NK-92 treated with Interleukin-12 subunit alpha and Interleukin-12 subunit beta, amount 100 ng/mL, for 24 hours (cell line): ENCODE results near the gene ZFYVE28.

Experiments
- DNase-seq: peaks from one replicate; lab custom pipeline; 2025; lab: John Stamatoyannopoulos, UW

Gene ZFYVE28

GRCh38 chr4:2352171-2352570 lies 66.3 kb downstream of the ZFYVE28 start:
- DNase-seq = no peak

- no peak for DNase-seq
Observed at GRCh38 chr4:2350982-2351381, 67.5 kb downstream of the ZFYVE28 start.

- DNase-seq = no peak
Observed at GRCh38 chr4:2348786-2349185, 69.7 kb downstream of the ZFYVE28 start.

- no peak for DNase-seq
Observed at GRCh38 chr4:2347190-2347589, 71.3 kb downstream of the ZFYVE28 start.

- DNase-seq = no peak
Observed at GRCh38 chr4:2343476-2343875, 75.0 kb downstream of the ZFYVE28 start.

GRCh38 chr4:2341911-2342652 lies 76.4 kb downstream of the ZFYVE28 start:
- no peak for DNase-seq

GRCh38 chr4:2341261-2341841 lies 77.1 kb downstream of the ZFYVE28 start:
- no peak for DNase-seq

- DNase-seq = no peak
Observed at GRCh38 chr4:2340272-2341061, 78.0 kb downstream of the ZFYVE28 start.

- no peak for DNase-seq
Observed at GRCh38 chr4:2339458-2340271, 78.8 kb downstream of the ZFYVE28 start.

GRCh38 chr4:2338754-2339457 lies 79.5 kb downstream of the ZFYVE28 start:
- no peak for DNase-seq

GRCh38 chr4:2337896-2338295 lies 80.5 kb downstream of the ZFYVE28 start:
- no peak for DNase-seq

GRCh38 chr4:2337131-2337723 lies 81.2 kb downstream of the ZFYVE28 start:
- DNase-seq = no peak

- no peak for DNase-seq
Observed at GRCh38 chr4:2336659-2337058, 81.8 kb downstream of the ZFYVE28 start.

- DNase-seq = no peak
Observed at GRCh38 chr4:2335729-2336101, 82.7 kb downstream of the ZFYVE28 start.

GRCh38 chr4:2334826-2335728 lies 83.4 kb downstream of the ZFYVE28 start:
- no peak for DNase-seq

GRCh38 chr4:2333916-2334644 lies 84.4 kb downstream of the ZFYVE28 start:
- DNase-seq = no peak

GRCh38 chr4:2333356-2333841 lies 85.0 kb downstream of the ZFYVE28 start:
- no peak for DNase-seq

- no peak for DNase-seq
Observed at GRCh38 chr4:2332976-2333319, 85.5 kb downstream of the ZFYVE28 start.

- no peak for DNase-seq
Observed at GRCh38 chr4:2332201-2332975, 86.1 kb downstream of the ZFYVE28 start.
